Testis (tissue), 3 donors: ENCODE results near the gene SERTM1. TPM values are rescaled to one million over a fixed set of nuclear protein-coding genes. Genes with fewer than 3 reads are reported as not detected.
A peak's percentile ranks its signal among the peaks of the same experiment; 100 is the strongest.

Experiments
- DNase-seq: peaks from one replicate; pipeline ENCODE4 v3.0.0-alpha.2; 2019
- H3K27ac ChIP-seq, 2 donors: fragments of 200-600 bp; sonication (generic); one replicate each; pipeline ENCODE4 v1.5.1; 2019
- H3K27me3 ChIP-seq: fragments of 200-600 bp; sonication (generic); one replicate; pipeline ENCODE4 v1.5.1; 2019
- H3K36me3 ChIP-seq: fragments of 200-600 bp; sonication (generic); one replicate; pipeline ENCODE4 v1.5.1; 2017; ENCODE audit warnings: low read depth; ENCODE audit errors: missing control alignments
- H3K4me1 ChIP-seq: fragments of 200-600 bp; sonication (generic); one replicate; pipeline ENCODE4 v1.5.1; 2019
- H3K4me3 ChIP-seq, 2 donors: fragments of 200-600 bp; sonication (generic); one replicate each; pipeline ENCODE4 v1.5.1; 2017 to 2019
- H3K9me3 ChIP-seq: fragments of 200-600 bp; sonication (generic); one replicate; pipeline ENCODE4 v1.5.1; 2017
- CTCF ChIP-seq, 3 experiments: fragments of 450-650 bp in 2 of 3; fragments of 200-600 bp in 1 of 3; sonication (generic) in 1 of 3; IDR thresholded peaks; one replicate each; pipeline ENCODE4 v1.5.1; 2016 to 2019; ENCODE audit warnings: antibody characterized with exemption in 3 of 3, mild to moderate bottlenecking in 2 of 3, moderate library complexity in 1 of 3
- POLR2A ChIP-seq: fragments of 450-650 bp; IDR thresholded peaks from one replicate; pipeline ENCODE4 v1.6.1; 2017; ENCODE audit warnings: antibody characterized with exemption, mild to moderate bottlenecking, moderate library complexity
- WGBS, 2 donors: methylation state at CpG; one replicate each; pipeline ENCODE4 v1.1.5; 2018; 5-methylcytosine and 5-hydroxymethylcytosine counted together
- intact Hi-C: fragments of 100-400 bp; cut with DNase I; formaldehyde crosslinking; loops from one replicate; pipeline ENCODE4 v1.15.1; 2023; ENCODE audit warnings: low total_unique reads
- polyA plus RNA-seq: library from polyadenylated mRNA; stranded (reverse); fragments of 350-450 nt; fragmentation: Illumina TruSeq; extraction: RNeasy Lipid Tissue Mini Kit (QIAGEN cat#74804); gene quantifications from one replicate; pipeline ENCODE4 v1.2.3, GENCODE V29; 2014; ENCODE audit warnings: low read depth, low replicate concordance; ENCODE audit not compliant: insufficient read depth
- total RNA-seq, 2 donors: library from RNA; depleted of rRNA; stranded (reverse); fragments of >200 nt; gene quantifications; one replicate each; pipeline ENCODE4 v1.2.3, GENCODE V29; 2016

The SERTM1 gene
- total and polyA plus RNA-seq, 3 donors from 2014 or later: 0.08 to 2.5 (median 0.31) TPM

- H3K9me3 ChIP-seq: no peaks in the 10 kb centered on the region
- 90 to 94% methylated on average over 1 of the region's 1 CpG for WGBS, 2 donors
- H3K4me1 ChIP-seq: no peaks in the 10 kb centered on the region
- H3K4me3 ChIP-seq: no peak overlapping the region
- H3K27me3 ChIP-seq: no peaks in the 10 kb centered on the region
- TF ChIP-seq CTCF (IDR thresholded peaks at IDR 0.05) (no peak), POLR2A (no peak)
- intact Hi-C loops: no loop called here
- no peak for DNase-seq
- H3K36me3 ChIP-seq: no peaks in the 10 kb centered on the region
- no peak overlapping the region for H3K27ac ChIP-seq
Observed at GRCh38 chr13:36650611-36651010, 23.2 kb upstream of the SERTM1 start.

GRCh38 chr13:36665630-36666029, 8.2 kb upstream of the SERTM1 start:
- H3K9me3 ChIP-seq: no peaks in the 10 kb centered on the region
- 85 to 90% methylated on average over 3 of the region's 3 CpGs for WGBS, 2 donors
- H3K27ac ChIP-seq: no peak overlapping the region
- no peak for DNase-seq
- no peaks in the 10 kb centered on the region for H3K4me1 ChIP-seq
- no peaks in the 10 kb centered on the region for H3K27me3 ChIP-seq
- no peak for TF ChIP-seq POLR2A
- TF ChIP-seq CTCF (IDR thresholded peaks at IDR 0.05): no peak
- H3K36me3 ChIP-seq: no peaks in the 10 kb centered on the region
- H3K4me3 ChIP-seq: no peak overlapping the region
- intact Hi-C loops: no loop called here

GRCh38 chr13:36666477-36667229, 7.2 kb upstream of the SERTM1 start:
- DNase-seq: no peak
- TF ChIP-seq POLR2A (no peak), CTCF (IDR thresholded peaks at IDR 0.05) (no peak)
- H3K27ac ChIP-seq: no peak overlapping the region
- 47 to 50% methylated on average over 9 of the region's 9 CpGs for WGBS, 2 donors
- H3K4me1 ChIP-seq: no peaks in the 10 kb centered on the region
- H3K36me3 ChIP-seq: no peaks in the 10 kb centered on the region
- intact Hi-C loops: no loop called here
- H3K4me3 ChIP-seq: no peak overlapping the region
- no peaks in the 10 kb centered on the region for H3K9me3 ChIP-seq
- no peaks in the 10 kb centered on the region for H3K27me3 ChIP-seq

GRCh38 chr13:36668316-36668715, 5.5 kb upstream of the SERTM1 start:
- Histone ChIP-seq H3K4me1 (no peaks in the 10 kb centered on the region), H3K9me3 (no peaks in the 10 kb centered on the region), H3K4me3 (no peak overlapping the region), H3K27me3 (no peaks in the 10 kb centered on the region), H3K27ac (no peak overlapping the region), H3K36me3 (no peaks in the 10 kb centered on the region)
- 78 to 85% methylated on average over 2 of the region's 2 CpGs for WGBS, 2 donors
- TF ChIP-seq CTCF (IDR thresholded peaks at IDR 0.05): no peak
- TF ChIP-seq POLR2A: no peak
- DNase-seq: no peak
- intact Hi-C loops: no loop called here

GRCh38 chr13:36673352-36673751, 468 bp upstream of the SERTM1 start:
- 36 to 40% methylated on average over 11 of the region's 11 CpGs for WGBS, 2 donors
- Histone ChIP-seq H3K27ac (no peak overlapping the region), H3K36me3 (no peaks in the 10 kb centered on the region), H3K9me3 (no peaks in the 10 kb centered on the region), H3K27me3 (no peaks in the 10 kb centered on the region), H3K4me1 (peaks cover 3% of the 10 kb centered on the region), H3K4me3 (peak overlapping the region; percentile 20 to 36)
- intact Hi-C loops: no loop called here
- no peak for TF ChIP-seq POLR2A
- TF ChIP-seq CTCF (IDR thresholded peaks at IDR 0.05): no peak
- no peak for DNase-seq
